K562 (cell line): ENCODE results near the gene C21orf58. TPM values are rescaled to one million over a fixed set of nuclear protein-coding genes. Genes with fewer than 3 reads are reported as not detected.
A peak's percentile ranks its signal among the peaks of the same experiment; 100 is the strongest.

Experiments
- CHD4 ChIP-seq: fragments of 200-600 bp; sonication (generic); IDR thresholded peaks from 3 replicates; pipeline ENCODE4 v1.6.1; 2012; ENCODE audit warnings: low read depth, mild to moderate bottlenecking, mixed read lengths, low read length, inconsistent platforms; ENCODE audit not compliant: insufficient read depth, insufficient replicate concordance, poor library complexity, severe bottlenecking
- CREM ChIP-seq: IDR thresholded peaks from 2 replicates; pipeline ENCODE4 v1.6.1; 2014; ENCODE audit warnings: antibody characterized with exemption, low read depth
- EWSR1 ChIP-seq: fragments of 450-650 bp; IDR thresholded peaks from 2 replicates; pipeline ENCODE4 v1.6.1; 2018; ENCODE audit warnings: borderline replicate concordance, mild to moderate bottlenecking, low read depth, moderate library complexity; ENCODE audit not compliant: partially characterized antibody
- FOS ChIP-seq: IDR thresholded peaks from 3 replicates; pipeline ENCODE4 v1.6.1; 2011; ENCODE audit not compliant: insufficient read length; ENCODE audit errors: extremely low read depth
- FOXP4 ChIP-seq: sonication (generic); formaldehyde crosslinking; IDR thresholded peaks from 2 replicates; pipeline ENCODE4 v1.8.0; 2022; ENCODE audit warnings: mild to moderate bottlenecking, missing genetic modification reagents, borderline replicate concordance
- GABPB1 ChIP-seq: sonication (generic); formaldehyde crosslinking; IDR thresholded peaks from 2 replicates; pipeline ENCODE4 v1.8.0; 2022; ENCODE audit warnings: mild to moderate bottlenecking, missing genetic modification reagents
- KAT8 ChIP-seq: fragments of 450-650 bp; IDR thresholded peaks from 2 replicates; pipeline ENCODE4 v1.6.1; 2016; ENCODE audit warnings: low read depth, mild to moderate bottlenecking
- KDM5B ChIP-seq: fragments of 200-600 bp; sonication (generic); IDR thresholded peaks from 2 replicates; pipeline ENCODE4 v1.6.1; 2012; ENCODE audit warnings: low read depth, mild to moderate bottlenecking, moderate library complexity, low read length, control low read depth, inconsistent platforms; ENCODE audit not compliant: insufficient replicate concordance
- OTX1 ChIP-seq: fragments of 450-650 bp; formaldehyde crosslinking; IDR thresholded peaks from 2 replicates; pipeline ENCODE4 v1.4.0; 2022; ENCODE audit warnings: mild to moderate bottlenecking
- TEAD4 ChIP-seq, 2 experiments: sonication (generic) in 1 of 2; formaldehyde crosslinking in 1 of 2; IDR thresholded peaks; 2 replicates each; pipeline versions ENCODE4 v1.6.1 to v1.8.0; 2012 to 2022; ENCODE audit warnings: borderline replicate concordance in 1 of 2, inconsistent platforms in 1 of 2, low read length in 1 of 2, mild to moderate bottlenecking in 1 of 2, missing genetic modification reagents in 1 of 2
- TSHZ1 ChIP-seq: fragments of 250-450 bp; sonication (Bioruptor Pico); IDR thresholded peaks from 2 replicates; pipeline ENCODE4 v1.4.0; 2020; ENCODE audit warnings: mild to moderate bottlenecking, moderate library complexity
- ZBTB26 ChIP-seq: fragments of 450-650 bp; formaldehyde crosslinking; IDR thresholded peaks from 2 replicates; pipeline ENCODE4 v1.4.0; 2022; ENCODE audit warnings: missing genetic modification characterization
- ZNF12 ChIP-seq: sonication (generic); formaldehyde crosslinking; IDR thresholded peaks from 2 replicates; pipeline ENCODE4 v1.4.0; 2020; ENCODE audit warnings: mild to moderate bottlenecking, missing genetic modification reagents
- ZNF224 ChIP-seq: sonication (generic); formaldehyde crosslinking; IDR thresholded peaks from 2 replicates; pipeline ENCODE4 v1.8.0; 2022; ENCODE audit warnings: mild to moderate bottlenecking, missing genetic modification reagents
- ZNF280A ChIP-seq: fragments of 450-650 bp; IDR thresholded peaks from 2 replicates; pipeline ENCODE4 v1.6.1; 2018; ENCODE audit warnings: mild to moderate bottlenecking, low read depth; ENCODE audit not compliant: partially characterized antibody
- ZNF431 ChIP-seq: sonication (generic); formaldehyde crosslinking; IDR thresholded peaks from 2 replicates; pipeline ENCODE4 v1.8.0; 2022; ENCODE audit warnings: mild to moderate bottlenecking, missing genetic modification reagents
- polyA plus RNA-seq, 8 experiments: library from polyadenylated mRNA; depleted of rRNA in 4 of 8; stranded (reverse) in 5 of 8; unstranded in 3 of 8; fragments of >200 nt; fragmentation: Nextera tagmentation in 2 of 8; fragmentation: Illumina TruSeq in 1 of 8; extraction: Ambion mirVana in 2 of 8; extraction: Trizol in 1 of 8; gene quantifications; 2 replicates each; pipeline versions ENCODE4 v1.2.1 to v1.2.3, GENCODE V29; 2011 to 2014; ENCODE audit warnings: inconsistent platforms in 1 of 8, missing spikeins in 1 of 8
- total RNA-seq, 7 experiments: library from RNA; depleted of rRNA in 6 of 7; stranded (reverse); fragments of >200 nt in 6 of 7; fragmentation: Illumina TruSeq in 2 of 7; extraction: Trizol in 2 of 7; gene quantifications; 2 replicates each; pipeline versions ENCODE4 v1.2.1 to v1.2.3, GENCODE V29; 2011 to 2021; ENCODE audit warnings: low replicate concordance in 1 of 7

The C21orf58 gene
- total and polyA plus RNA-seq, 9 of the 15 experiments (the other 6 are each of a cell fraction or from before 2014, with no cell fraction given) = 1.2 to 30.5 (median 12.4) TPM

- TF ChIP-seq FOXP4 (CRISPR knock-in tag) = no peak
- peak; percentile 100 for TF ChIP-seq TEAD4 (IDR thresholded peaks at IDR 0.05; ENCODE audit: low read length)
- no peak for TF ChIP-seq TEAD4 (CRISPR knock-in tag; IDR thresholded peaks at IDR 0.05; ENCODE audit: borderline replicate concordance)
- TF ChIP-seq ZBTB26 (CRISPR knock-in tag) = no peak
- TF ChIP-seq KAT8 = no peak
- TF ChIP-seq TSHZ1 = no peak
- TF ChIP-seq ZNF12 (CRISPR knock-in tag) = no peak
- TF ChIP-seq EWSR1 = no peak
- TF ChIP-seq KDM5B = peak; percentile 66
- no peak for TF ChIP-seq OTX1 (CRISPR knock-in tag)
- TF ChIP-seq CREM = peak; percentile 76
- no peak for TF ChIP-seq FOS
- TF ChIP-seq GABPB1 (CRISPR knock-in tag) = no peak
- TF ChIP-seq ZNF280A = no peak
- no peak for TF ChIP-seq ZNF431 (CRISPR knock-in tag)
- no peak for TF ChIP-seq ZNF224 (CRISPR knock-in tag)
- no peak for TF ChIP-seq CHD4
These were observed 3.3 kb downstream of the C21orf58 start (continued) for GRCh38 chr21:46320331-46320801.
